ENCODE data around the gene SETD3.

Gene SETD3

DNA sequence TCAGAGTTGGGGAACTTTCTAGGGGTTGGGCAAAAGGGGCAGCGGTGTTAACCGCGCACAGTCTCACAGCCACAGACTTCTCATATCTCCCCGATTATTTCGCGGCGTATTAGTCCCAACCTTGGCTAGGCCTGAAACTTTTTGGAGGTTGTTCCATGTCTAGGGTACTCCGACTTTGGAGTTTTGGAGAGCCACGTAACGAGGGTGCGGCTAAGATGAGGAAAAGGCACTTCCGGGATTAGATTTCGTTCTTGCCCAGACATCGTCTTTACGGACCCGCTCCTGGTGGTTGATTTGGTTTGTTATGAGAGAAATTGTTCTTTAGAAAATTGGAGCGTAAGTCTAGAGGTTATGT is 1.1 kb upstream of the SETD3 start:
- DNase-seq = no peak

- DNase-seq = peak; percentile 100
These were observed 472 bp upstream of the SETD3 start, which contains the start of gene CCNK for GRCh38 chr14:99480917-99481744. TSS of gene CCNK (plus strand) at chr14:99481409. CDS start at chr14:99492678, 11,269 bp downstream.

GRCh38 chr14:99479160-99479905 is 1.3 kb downstream of the SETD3 start:
- no peak for DNase-seq

- no peak for DNase-seq
These were observed 2.5 kb downstream of the SETD3 start for GRCh38 chr14:99478128-99478527.

- DNase-seq = no peak
These were observed 3.8 kb downstream of the SETD3 start for GRCh38 chr14:99476864-99477263.

DNA sequence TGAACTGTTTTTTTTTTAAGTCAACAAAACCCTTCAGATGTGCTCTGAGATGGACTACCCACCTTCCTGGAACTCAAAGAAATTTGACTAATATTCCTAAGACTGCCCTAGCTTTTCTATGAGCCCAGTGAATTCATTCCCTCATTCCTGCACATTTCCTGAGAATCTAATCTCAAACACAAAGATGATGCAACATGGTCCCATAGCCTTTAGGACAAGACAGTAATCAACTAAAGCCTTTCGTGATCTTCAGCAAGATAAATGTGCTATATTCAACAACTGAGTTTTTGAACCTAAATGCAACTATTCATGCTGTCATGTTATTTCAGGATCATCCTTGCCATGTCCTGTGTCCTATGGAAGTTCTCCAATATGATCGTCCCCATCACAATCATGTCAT is 5.0 kb downstream of the SETD3 start:
- DNase-seq = no peak

DNA sequence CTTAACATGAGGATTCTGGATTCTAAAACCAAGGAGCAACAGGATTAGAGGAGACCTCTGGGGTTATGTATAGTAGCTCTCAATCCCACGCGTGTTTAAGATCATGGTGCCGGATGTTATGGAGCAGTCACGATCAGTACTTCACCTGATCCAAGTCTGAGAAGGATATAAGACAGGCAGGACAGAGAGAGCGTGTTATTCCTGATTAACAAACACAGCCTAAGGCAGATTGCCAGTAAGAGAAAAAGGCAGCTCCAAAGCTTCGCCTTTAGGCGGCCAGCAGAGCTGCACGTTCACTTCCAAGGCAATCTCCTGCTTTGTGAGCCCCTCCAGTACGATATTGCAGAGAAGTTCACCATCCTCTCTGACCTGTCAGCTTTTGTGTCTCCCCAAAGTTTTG is 5.5 kb downstream of the SETD3 start:
- DNase-seq = no peak

DNA sequence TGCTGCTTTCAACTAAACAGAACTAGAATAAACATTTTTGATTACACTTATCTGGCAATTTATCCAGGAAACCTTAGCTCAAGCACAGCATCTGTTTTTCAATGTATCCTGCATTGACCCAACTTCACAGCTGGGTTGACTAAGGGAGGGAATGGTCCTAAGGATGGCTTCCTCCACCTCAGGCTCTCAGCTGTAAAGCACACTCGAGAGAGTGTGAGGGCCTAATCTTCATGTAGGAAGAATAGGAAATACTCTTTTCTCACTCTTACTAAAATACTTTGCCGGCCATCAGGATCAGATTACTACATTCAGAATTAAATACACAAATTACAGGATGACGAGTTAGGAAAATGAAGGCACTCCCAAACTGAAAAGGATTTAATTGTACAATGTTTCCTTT is 7.2 kb downstream of the SETD3 start:
- DNase-seq = no peak

DNA sequence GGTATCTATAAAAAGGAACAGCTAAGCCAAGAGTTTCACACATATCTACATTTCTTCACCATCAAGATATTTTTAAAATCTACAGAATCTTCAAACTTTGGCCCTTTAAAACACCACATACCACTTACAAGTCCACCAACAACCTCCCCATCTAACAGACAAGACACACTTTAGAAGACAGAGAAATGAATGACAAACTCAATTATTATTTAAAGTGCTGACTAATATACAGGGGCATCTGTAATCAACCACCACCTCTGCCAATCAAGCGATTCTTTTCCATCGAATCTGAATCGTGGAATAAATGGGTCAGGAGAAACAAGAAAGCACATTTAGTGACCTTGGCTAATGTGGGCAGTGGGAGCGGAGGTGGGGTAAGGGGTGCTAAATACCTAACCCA is 7.7 kb downstream of the SETD3 start:
- DNase-seq = no peak

- no peak for DNase-seq
These were observed 8.9 kb downstream of the SETD3 start for GRCh38 chr14:99471731-99472130.

DNA sequence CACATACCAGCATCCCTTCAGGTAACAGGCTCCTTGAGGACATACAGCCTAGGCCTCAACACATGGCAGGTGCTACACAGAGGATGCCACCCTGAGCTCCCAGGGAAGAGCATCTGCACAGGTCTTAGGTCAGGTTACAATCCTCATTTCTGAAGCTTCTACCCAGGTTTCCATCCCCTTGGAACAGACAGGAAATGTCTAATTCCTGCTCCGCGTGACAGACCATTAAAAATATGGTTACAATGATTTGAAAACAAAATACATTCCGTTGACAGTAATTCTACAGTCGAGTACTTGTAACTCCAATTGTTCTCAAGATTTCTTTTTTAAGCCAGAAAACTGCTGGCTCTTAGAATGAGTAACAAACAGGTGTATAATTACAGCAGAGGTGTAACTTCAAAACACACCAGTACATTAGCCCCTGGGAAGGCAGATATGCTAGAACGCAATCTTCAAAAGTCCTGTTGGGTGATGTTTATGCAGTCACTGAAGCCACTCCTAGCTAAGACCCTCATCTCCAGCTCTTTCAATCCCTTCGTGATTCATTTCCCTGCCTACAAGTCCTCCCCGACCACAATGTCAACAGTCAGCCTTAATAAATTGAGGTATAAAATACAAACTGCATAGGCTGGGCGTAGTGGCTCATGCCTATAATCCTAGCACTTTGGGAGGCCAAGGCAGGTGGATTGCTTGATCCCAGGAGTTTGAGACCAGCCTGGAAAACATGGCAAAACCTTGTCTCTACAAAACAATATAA is 11.6 kb downstream of the SETD3 start:
- DNase-seq = no peak

DNA sequence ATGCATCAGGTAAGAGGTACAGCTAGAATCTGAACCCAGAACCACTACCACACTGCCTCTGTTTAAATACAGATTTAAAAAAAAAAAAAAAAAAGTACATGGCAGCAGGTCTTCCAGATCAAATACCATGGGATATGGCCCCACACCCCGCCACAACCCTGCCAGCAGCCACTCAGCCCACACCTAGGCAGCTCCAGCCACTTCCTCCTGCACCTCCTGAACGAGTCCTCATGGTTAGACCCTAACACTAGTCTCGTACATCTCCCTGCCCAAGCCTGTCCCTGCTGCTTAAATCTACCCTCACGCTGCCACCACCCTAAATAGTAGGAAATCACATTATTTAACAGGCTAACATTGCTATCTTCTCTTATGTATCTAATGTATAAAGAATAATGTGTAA is 12.6 kb downstream of the SETD3 start:
- DNase-seq = no peak

GRCh38 chr14:99467336-99468078 is 13.2 kb downstream of the SETD3 start:
- no peak for DNase-seq

DNA sequence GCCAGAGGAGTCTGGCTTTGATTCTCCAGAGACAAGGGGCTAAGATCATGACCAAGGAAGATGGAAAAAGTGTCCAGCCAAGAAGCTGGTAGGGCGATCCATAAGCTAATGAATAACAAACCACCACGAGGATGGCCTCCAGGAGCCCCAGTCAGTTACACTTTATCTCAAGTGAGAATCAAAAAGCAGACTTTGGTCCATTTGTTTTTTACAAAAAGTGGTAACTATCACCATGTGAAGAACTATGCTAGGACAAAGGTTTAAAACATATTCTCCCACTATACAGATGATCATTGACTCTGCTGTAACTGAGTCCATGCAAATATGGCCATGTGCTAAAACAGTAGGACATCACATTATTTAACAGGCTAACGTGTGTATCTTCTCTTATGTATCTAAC is 13.9 kb downstream of the SETD3 start:
- DNase-seq = no peak

DNA sequence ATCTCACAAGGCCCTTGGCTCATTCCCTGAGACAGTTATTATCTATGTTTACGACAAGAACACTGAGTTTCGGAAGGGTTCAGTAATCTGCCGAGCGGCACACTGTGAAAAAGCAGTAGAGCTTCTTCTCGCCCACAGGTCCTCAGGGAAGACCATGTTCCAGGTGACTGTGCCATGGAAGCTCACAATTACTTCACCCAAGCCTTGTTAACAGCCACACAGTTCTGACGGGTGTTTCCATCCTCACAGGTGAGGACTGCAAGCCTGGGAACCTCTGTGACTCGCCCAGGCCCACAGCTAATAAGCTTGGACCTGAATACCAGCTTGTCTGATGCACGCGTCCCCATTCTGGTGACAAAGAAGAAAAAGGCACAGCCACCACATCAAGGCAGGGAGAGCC is 15.4 kb downstream of the SETD3 start:
- no peak for DNase-seq

GRCh38 chr14:99463974-99464373 is 16.7 kb downstream of the SETD3 start:
- DNase-seq = no peak

- DNase-seq = no peak
These were observed 18.4 kb downstream of the SETD3 start for GRCh38 chr14:99462210-99462609.

DNA sequence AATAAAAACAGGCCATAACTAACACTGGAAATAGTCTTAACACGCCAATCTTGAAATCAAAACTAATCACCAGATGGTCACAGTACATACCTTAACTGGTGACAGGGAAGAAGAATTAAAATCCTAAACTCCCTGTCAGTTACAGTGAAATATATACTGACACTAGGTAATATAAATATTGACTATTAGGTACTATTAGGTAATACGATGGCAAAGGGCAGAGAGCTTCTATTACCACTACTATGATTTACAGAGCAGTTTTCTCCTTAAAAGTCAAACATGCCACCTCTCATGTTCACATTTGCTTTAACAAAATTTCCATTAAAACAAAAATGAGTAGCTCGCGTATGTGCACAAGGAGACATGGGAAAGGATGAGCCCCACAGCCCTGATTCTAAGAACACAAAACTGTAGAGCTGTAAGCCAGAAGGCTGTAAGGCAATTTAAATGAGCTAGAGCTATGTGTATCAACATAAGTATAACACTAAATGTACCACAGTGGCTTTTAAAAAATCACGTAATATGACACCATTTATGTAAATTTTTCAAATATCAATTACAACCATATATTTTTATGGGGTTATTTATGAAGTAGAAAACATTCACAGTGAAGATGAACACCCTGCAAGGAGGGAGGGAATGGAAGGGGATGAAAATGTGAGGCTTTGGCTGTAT is 19.1 kb downstream of the SETD3 start:
- DNase-seq = no peak

- no peak for DNase-seq
These were observed 19.9 kb downstream of the SETD3 start for GRCh38 chr14:99460793-99461192.

DNA sequence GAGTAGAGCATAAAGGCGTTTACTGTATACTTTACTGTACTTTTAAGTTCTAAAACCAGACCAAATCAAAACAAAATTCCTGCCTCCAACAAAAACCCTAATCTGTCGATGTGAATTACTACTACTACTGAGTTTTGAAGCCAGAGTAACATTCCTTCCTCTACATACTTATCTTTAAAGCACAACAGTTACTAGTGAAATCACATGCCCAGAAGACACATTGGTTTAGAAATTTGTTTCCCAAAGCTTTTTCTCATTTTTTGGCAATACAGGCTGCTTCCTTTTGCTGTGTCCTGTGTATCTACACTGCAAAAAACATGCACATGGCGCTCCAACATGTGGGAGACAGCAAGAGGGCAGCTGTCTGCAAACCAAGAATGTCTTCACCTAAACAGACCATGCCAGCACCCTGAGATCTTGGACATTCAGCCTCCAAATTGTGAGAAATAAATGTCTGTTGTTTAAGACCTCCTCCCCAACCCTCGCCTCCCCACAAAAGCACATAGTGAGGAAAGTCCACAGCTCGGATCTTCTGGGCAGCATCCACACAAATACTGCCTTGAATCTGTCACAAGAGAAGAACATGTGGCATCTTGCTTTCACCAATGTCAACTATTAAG is 21.1 kb downstream of the SETD3 start:
- DNase-seq = no peak

DNA sequence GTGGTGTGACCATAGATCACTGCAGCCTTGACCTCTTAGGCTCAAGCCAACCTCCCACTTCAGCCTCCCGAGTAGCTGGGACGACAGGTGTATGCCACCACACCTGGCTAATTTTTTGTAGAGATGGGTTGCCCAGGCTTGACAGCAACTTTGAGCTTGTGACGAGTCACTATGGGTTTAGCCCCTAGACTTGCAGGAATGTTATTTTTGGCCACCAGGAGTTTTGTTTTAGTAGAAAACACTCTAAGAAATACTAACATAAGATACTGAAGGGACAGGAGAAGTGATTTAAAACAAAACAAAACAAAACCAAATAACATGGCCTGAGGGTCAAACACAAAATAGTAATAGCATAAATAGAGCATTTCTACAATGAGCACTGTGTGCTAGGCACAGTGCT is 26.4 kb downstream of the SETD3 start:
- DNase-seq = no peak

- no peak for DNase-seq
These were observed 27.7 kb downstream of the SETD3 start for GRCh38 chr14:99452968-99453367.

All from femur (tissue), 1 donor.